Thoracic aorta (tissue), 2 donors: ENCODE measurements around the gene TRPM3. TPM values are rescaled to one million over a fixed set of nuclear protein-coding genes. Genes with fewer than 3 reads are reported as not detected.
"Not testable (repeated sequence)": the region's sequence is repeated elsewhere in the genome, so short reads cannot be mapped to it uniquely, and the experiment has no call there.

ENCODE experiments used
- ATAC-seq: fragments of 150-250 bp; one replicate; pipeline ENCODE4 v1.8.0; 2017; ENCODE audit warnings: low read depth; ENCODE audit not compliant: insufficient number of reproducible peaks, low FRiP score
- DNase-seq: peaks from one replicate; pipeline ENCODE4 v3.0.0-alpha.2; 2020; ENCODE audit warnings: low spot score
- H3K27ac ChIP-seq, 2 donors: fragments of 200-600 bp; sonication (generic); 1 replicate in 1 of 2; 2 replicates in 1 of 2; pipeline ENCODE4 v1.5.1; 2016; ENCODE audit warnings: mild to moderate bottlenecking in 2 of 2, moderate library complexity in 2 of 2
- H3K27me3 ChIP-seq: fragments of 200-600 bp; sonication (generic); replicated peaks from 2 replicates; pipeline ENCODE4 v1.6.0; 2016; ENCODE audit warnings: mild to moderate bottlenecking; ENCODE audit not compliant: insufficient read depth
- H3K36me3 ChIP-seq: fragments of 200-600 bp; sonication (generic); one replicate; pipeline ENCODE4 v1.5.1; 2016
- H3K4me1 ChIP-seq, 2 donors: fragments of 200-600 bp; sonication (generic); 1 replicate in 1 of 2; 2 replicates in 1 of 2; pipeline versions ENCODE4 v1.5.1 to v1.6.0; 2016; ENCODE audit warnings: low read depth in 2 of 2, mild to moderate bottlenecking in 1 of 2; ENCODE audit not compliant: control insufficient read depth in 1 of 2
- H3K4me3 ChIP-seq: fragments of 200-600 bp; sonication (generic); 2 replicates; pipeline ENCODE4 v1.5.1; 2016; ENCODE audit warnings: mild to moderate bottlenecking
- H3K9me3 ChIP-seq: fragments of 200-600 bp; sonication (generic); 2 replicates; pipeline ENCODE4 v1.5.1; 2016
- total RNA-seq, 2 donors: library from RNA; depleted of rRNA; stranded (reverse); fragments of >200 nt; gene quantifications; one replicate each; pipeline versions ENCODE4 v1.1.0 to v1.2.3, GENCODE V29; 2016
- TF ChIP-seq, protein P1 (sequence below): fragments of 200-600 bp; sonication (generic); IDR thresholded peaks from one replicate; pipeline ENCODE4 v1.5.1; 2019; ENCODE audit warnings: antibody characterized with exemption

The TRPM3 gene
- total RNA-seq, 2 donors from 2014 or later: 2.1 to 5.0 TPM

GRCh38 chr9:70979966-70980365 lies 141.5 kb downstream of the TRPM3 start:
- ATAC-seq (no peak), DNase-seq (no peak)
- Histone ChIP-seq H3K4me3 (no peak overlapping the region), H3K9me3 (no peaks in the 10 kb centered on the region), H3K27me3 (no peaks in the 10 kb centered on the region), H3K4me1 (no peaks in the 10 kb centered on the region), H3K27ac (no peak overlapping the region), H3K36me3 (no peaks in the 10 kb centered on the region)
- TF ChIP-seq, protein P1, sequence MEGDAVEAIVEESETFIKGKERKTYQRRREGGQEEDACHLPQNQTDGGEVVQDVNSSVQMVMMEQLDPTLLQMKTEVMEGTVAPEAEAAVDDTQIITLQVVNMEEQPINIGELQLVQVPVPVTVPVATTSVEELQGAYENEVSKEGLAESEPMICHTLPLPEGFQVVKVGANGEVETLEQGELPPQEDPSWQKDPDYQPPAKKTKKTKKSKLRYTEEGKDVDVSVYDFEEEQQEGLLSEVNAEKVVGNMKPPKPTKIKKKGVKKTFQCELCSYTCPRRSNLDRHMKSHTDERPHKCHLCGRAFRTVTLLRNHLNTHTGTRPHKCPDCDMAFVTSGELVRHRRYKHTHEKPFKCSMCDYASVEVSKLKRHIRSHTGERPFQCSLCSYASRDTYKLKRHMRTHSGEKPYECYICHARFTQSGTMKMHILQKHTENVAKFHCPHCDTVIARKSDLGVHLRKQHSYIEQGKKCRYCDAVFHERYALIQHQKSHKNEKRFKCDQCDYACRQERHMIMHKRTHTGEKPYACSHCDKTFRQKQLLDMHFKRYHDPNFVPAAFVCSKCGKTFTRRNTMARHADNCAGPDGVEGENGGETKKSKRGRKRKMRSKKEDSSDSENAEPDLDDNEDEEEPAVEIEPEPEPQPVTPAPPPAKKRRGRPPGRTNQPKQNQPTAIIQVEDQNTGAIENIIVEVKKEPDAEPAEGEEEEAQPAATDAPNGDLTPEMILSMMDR: no peak

DNA sequence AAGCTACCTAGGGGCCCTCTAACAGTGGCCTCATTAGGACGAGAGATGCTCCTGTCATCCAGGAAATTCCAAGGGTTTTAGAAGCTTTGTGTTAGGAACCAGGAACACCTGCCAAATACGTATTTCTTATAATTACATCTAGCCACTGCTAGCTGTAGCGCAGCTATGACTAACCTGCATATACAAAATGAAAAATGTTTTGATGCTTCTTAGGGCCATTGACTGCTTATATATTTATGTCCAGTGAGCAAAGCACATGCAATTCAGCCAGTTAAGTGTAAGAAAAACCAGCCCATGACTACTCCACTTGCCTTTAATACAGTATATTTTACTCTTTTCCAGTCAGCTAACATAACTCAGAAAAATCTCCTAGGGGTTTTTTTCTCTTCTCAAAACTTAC lies 143.3 kb downstream of the TRPM3 start:
- H3K4me3 ChIP-seq: no peak overlapping the region
- no peak overlapping the region for H3K27ac ChIP-seq
- H3K27me3 ChIP-seq: no peaks in the 10 kb centered on the region
- TF ChIP-seq, protein P1: no peak
- H3K36me3 ChIP-seq: no peaks in the 10 kb centered on the region
- no peaks in the 10 kb centered on the region for H3K4me1 ChIP-seq
- H3K9me3 ChIP-seq: no peaks in the 10 kb centered on the region
- no peak for DNase-seq
- no peak for ATAC-seq

DNA sequence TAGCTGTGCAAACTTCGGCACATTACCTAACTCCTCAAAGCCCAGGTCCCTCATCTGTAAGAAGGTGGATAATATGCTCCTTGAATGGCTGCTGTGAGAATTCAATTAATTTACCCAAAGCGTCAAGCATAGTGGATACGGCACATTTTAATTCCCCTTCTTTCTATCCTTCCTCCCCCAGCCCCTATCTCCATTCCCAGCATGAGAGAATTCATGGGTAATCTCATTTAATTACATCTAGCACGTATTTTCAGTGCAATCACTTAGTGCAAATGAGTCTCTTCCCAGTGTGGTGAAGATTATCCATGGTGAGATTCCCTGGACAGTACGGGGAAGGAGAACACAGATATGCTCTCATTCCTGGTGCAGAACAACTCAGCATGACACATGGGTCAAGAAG lies 145.6 kb downstream of the TRPM3 start:
- Histone ChIP-seq H3K4me3 (no peak overlapping the region), H3K27ac (no peak overlapping the region), H3K4me1 (no peaks in the 10 kb centered on the region), H3K36me3 (no peaks in the 10 kb centered on the region), H3K9me3 (no peaks in the 10 kb centered on the region), H3K27me3 (no peaks in the 10 kb centered on the region)
- DNase-seq (no peak), ATAC-seq (no peak)
- TF ChIP-seq, protein P1: no peak

DNA sequence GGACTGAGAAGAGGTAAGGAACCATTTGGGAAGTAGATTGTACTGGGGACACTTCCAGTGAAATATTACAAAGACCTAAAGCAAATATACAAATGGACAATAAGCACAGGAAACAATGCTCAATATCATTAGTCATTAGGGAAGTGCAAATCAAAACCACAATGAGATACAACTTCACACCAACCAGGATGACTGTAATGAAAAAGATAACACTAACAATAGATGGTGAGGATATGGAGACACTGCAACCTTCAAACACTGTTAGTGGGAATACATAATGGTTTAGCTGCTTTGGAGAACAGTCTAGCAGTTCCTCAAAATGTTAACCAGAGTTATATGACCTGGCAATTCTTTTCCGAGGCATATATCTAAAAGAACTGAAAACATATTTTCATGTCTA lies 149.7 kb downstream of the TRPM3 start:
- Histone ChIP-seq H3K4me1 (no peaks in the 10 kb centered on the region), H3K27me3 (no peaks in the 10 kb centered on the region), H3K9me3 (no peaks in the 10 kb centered on the region), H3K27ac (no peak overlapping the region), H3K4me3 (no peak overlapping the region), H3K36me3 (no peaks in the 10 kb centered on the region)
- TF ChIP-seq, protein P1: no peak
- DNase-seq: no peak
- ATAC-seq: no peak

DNA sequence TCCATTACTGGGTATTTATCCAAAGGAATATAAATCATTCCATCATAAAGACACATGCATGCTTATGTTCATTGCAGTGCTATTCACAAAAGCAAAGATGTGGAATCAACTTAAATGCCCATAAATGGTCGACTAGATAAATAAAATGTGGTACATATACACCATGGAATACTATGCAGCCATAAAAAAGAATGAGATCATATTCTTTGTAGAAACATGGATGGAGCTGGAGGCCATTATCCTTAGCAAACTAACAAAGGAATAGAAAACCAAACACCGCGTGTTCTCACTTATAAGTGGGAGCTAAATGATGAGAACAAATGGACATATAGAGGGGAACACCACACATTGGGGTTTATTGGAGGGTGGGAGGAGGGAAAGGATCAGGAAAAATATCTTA lies 155.0 kb downstream of the TRPM3 start:
- peaks cover 16 to 24% of the 10 kb centered on the region in 2 donors for H3K4me1 ChIP-seq
- not testable (repeated sequence) for ATAC-seq, H3K27ac ChIP-seq, H3K27me3 ChIP-seq, DNase-seq, H3K4me3 ChIP-seq, H3K9me3 ChIP-seq, H3K36me3 ChIP-seq

- peaks cover 16 to 24% of the 10 kb centered on the region in 2 donors for H3K4me1 ChIP-seq
- no peak for ATAC-seq
Observed at GRCh38 chr9:70964861-70965260, 156.6 kb downstream of the TRPM3 start.

More at GRCh38 chr9:70964861-70965260, 156.6 kb downstream of the TRPM3 start:
- no peak for DNase-seq
- Histone ChIP-seq H3K27ac (no peak overlapping the region), H3K27me3 (no peaks in the 10 kb centered on the region), H3K36me3 (no peaks in the 10 kb centered on the region), H3K4me3 (no peak overlapping the region), H3K9me3 (no peaks in the 10 kb centered on the region)
- TF ChIP-seq, protein P1: no peak
